Ovary (tissue), 3 donors: ENCODE data around the gene SNRPD1.

ENCODE experiments used
- POLR2A ChIP-seq: fragments of 450-650 bp; IDR thresholded peaks from one replicate; pipeline ENCODE4 v1.6.1; 2017; ENCODE audit warnings: antibody characterized with exemption, mild to moderate bottlenecking, moderate library complexity
- TF ChIP-seq, protein P1 (sequence below), 3 donors: fragments of 450-650 bp in 2 of 3; fragments of 200-600 bp in 1 of 3; IDR thresholded peaks; one replicate each; pipeline versions ENCODE4 v1.5.1 to v1.8.0; 2016 to 2022; ENCODE audit warnings: antibody characterized with exemption in 3 of 3, mild to moderate bottlenecking in 1 of 3
- donor health status: DM: no; HTN: no; CAD: no.

DNA sequence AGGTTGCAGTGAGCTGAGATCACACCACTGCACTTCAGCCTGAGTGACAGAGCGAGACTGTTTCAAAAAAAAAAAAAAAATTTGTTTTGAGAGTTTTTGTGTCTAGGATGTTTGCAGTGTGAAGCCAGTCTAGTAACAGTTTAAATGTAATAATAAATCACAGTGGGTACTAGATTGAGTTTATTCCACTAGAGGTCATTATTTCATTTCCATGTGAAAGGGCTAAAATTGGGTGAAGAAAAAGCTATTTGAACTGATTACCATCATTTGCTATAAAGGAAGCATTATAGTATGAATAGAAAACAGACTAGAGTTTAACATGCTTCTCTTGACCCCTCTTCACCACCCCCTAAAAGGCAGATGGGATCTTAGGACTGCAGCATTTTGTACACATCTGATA, 20.3 kb downstream of the SNRPD1 start:
- TF ChIP-seq, protein P1, sequence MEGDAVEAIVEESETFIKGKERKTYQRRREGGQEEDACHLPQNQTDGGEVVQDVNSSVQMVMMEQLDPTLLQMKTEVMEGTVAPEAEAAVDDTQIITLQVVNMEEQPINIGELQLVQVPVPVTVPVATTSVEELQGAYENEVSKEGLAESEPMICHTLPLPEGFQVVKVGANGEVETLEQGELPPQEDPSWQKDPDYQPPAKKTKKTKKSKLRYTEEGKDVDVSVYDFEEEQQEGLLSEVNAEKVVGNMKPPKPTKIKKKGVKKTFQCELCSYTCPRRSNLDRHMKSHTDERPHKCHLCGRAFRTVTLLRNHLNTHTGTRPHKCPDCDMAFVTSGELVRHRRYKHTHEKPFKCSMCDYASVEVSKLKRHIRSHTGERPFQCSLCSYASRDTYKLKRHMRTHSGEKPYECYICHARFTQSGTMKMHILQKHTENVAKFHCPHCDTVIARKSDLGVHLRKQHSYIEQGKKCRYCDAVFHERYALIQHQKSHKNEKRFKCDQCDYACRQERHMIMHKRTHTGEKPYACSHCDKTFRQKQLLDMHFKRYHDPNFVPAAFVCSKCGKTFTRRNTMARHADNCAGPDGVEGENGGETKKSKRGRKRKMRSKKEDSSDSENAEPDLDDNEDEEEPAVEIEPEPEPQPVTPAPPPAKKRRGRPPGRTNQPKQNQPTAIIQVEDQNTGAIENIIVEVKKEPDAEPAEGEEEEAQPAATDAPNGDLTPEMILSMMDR (IDR thresholded peaks at IDR 0.05) = no peak
- TF ChIP-seq POLR2A = no peak
